Activated CD4-positive, alpha-beta T cell treated with anti-CD3 and anti-CD28 coated beads, Interleukin-2, Interleukin-4, amounts not matched to agents 100 ng/mL and 50 ng/mL, durations not matched to agents 16 hours and 8 hours (primary cell): Measurements from ENCODE around the gene PARD3.

ENCODE experiments used
- DNase-seq: peaks from one replicate; pipeline ENCODE4 v3.0.0-alpha.2; 2020; ENCODE audit warnings: low spot score

The PARD3 gene

GRCh38 chr10:34254596-34254995 is 560.5 kb downstream of the PARD3 start:
- peak; percentile 37 for DNase-seq

- DNase-seq, result no peak
These were observed 563.0 kb downstream of the PARD3 start for GRCh38 chr10:34252111-34252510.

- DNase-seq, result no peak
These were observed 563.9 kb downstream of the PARD3 start for GRCh38 chr10:34251177-34251576.

DNA sequence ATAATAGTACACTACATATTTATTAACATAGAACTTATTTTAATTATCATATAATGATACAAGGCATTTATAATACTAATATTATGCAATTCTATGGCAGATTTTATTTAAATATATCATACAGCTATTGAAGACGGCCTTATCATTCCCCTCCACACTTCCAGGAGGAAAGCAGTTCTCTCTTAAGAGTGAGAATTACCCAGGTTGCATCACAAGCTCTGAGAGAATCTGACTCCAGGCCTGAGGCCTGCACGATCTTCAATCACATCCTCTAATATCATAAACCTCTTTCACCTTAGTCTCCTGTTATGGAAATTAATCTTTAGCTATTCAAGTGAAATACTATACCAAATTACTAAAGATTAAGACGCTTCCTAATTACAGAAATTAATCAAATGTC is 564.4 kb downstream of the PARD3 start:
- DNase-seq, result no peak

GRCh38 chr10:34249634-34250033 is 565.5 kb downstream of the PARD3 start:
- DNase-seq, result no peak

- no peak for DNase-seq
These were observed 567.5 kb downstream of the PARD3 start for GRCh38 chr10:34247560-34247959.

GRCh38 chr10:34244756-34245484 is 570.2 kb downstream of the PARD3 start:
- no peak for DNase-seq

DNA sequence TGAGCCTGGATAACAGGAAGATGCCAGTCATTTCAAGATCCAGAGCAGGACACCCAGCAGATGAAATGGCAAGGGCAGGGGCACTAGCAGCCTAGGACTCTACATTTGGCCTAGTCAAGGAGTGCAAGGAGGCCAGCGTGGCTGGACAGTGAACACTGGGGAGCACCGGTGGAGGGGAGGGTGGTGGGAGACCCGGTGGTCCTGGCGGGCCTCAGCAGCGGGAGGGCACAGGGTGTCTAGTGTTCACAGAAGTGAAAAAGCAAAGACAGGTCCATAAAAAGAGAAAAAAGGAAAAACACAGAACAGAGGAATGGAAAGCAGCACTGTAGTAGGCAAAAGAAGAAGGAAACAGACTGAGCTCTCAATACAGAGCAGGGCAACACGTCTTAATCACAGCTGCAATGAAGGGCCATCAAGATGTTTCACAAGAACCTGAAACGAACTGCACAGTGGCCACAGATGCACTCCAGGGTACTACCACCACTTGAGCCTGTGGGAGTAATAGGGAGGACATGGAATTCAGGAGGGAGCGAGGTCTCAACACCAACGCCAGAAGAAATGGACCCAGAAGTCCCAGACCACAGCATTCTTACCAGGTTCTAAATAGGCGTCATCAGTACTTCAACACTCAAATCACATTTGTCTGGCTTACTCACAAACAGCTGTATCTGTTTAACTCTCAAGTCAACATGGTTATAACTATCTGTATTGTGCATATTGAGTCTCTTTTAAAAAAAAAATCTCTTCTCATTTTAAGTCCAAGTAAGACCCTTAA is 573.7 kb downstream of the PARD3 start:
- no peak for DNase-seq

- no peak for DNase-seq
These were observed 575.1 kb downstream of the PARD3 start for GRCh38 chr10:34240039-34240438.

GRCh38 chr10:34237898-34238455 is 577.1 kb downstream of the PARD3 start:
- no peak for DNase-seq

DNA sequence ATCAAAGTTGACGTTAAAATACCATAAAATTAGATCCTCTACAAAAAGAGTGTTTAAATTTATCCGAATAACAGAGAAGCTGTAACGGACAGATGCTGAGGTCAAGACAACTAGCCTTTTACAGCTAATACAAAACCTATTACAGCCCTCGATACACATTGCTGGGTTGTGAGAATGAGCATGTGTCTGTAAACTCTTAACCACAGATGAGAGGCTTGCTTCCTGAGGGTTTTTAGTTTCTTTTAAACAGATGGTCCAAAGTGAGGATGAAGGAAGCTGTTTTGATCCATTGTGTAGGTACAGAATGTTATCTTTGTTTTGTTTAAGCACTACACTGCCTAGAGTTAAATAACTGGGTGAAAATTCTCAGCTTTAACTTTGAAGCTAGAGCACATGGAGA is 578.2 kb downstream of the PARD3 start:
- no peak for DNase-seq

GRCh38 chr10:34235164-34235832 is 579.8 kb downstream of the PARD3 start:
- DNase-seq, result no peak

DNA sequence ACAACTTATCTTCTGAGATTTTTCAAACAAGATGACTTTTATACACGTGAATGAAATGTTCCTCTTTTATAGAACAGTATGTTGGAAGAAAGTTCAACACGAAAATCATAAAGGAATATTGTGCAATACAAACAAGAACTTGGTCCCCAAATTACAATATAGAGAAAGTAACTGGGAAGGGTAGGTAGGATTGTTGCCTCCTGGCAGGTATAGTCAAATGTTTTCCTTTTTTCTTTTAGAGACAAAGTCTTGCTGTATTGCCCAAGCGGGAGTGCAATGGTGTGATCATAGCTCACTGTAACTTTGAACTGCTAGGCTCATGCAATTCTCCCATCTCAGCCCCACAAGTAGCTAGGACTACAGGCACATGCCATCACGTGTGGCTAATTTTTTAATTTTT is 582.6 kb downstream of the PARD3 start:
- DNase-seq, result no peak

DNA sequence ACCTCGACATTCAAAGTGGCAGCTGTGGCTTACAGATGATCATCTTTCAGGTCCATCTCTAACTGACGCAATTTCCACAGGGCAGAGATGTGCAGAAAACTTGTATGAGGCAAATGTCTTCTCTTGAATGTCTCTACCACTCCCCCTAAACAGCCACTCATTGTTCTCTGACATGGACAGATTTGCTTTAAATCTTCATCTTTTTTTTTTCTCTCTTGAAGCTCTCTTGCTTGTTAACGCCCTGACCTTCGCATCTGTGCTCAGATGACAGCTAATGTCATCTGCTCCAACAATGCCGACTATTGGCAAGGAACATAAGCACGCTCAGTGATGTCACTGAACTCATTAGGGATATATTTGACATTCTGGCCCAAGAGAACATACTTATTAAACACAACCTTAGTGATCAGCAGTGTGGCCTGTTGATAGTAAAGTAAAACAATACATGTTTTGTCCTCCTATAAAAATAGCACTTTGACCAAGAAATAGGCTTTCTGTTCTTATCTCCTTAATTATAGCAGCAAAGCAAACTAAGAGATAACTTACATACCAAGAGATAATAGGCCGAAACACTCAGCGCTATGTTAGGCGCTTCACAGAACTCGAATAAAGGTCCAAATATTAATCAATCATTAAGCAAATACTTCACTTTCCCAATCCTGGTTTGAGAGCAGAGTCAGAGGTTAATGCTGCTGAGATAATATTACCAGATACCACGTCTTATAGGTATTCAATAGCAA is 583.5 kb downstream of the PARD3 start:
- no peak for DNase-seq

- no peak for DNase-seq
These were observed 585.2 kb downstream of the PARD3 start for GRCh38 chr10:34229917-34230316.

DNA sequence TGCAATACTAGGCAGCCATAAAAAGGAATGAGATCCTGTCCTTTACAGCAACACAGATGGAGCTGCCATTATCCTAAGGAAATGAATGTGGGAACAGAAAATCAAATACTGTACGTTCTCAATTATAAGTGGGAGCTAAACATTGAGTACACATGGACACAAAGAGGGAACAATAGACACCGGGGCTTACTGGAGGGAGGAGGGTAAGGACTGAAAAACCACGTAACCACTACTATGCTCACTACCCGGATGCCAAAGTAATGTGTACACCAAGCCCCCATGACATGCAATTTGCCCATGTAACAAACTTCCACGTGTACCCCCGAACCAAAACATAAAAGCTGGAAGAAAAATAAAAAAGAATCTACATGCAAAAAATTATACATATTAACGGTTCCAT is 587.0 kb downstream of the PARD3 start:
- no peak for DNase-seq

- no peak for DNase-seq
These were observed 590.5 kb downstream of the PARD3 start for GRCh38 chr10:34224639-34225038.

DNA sequence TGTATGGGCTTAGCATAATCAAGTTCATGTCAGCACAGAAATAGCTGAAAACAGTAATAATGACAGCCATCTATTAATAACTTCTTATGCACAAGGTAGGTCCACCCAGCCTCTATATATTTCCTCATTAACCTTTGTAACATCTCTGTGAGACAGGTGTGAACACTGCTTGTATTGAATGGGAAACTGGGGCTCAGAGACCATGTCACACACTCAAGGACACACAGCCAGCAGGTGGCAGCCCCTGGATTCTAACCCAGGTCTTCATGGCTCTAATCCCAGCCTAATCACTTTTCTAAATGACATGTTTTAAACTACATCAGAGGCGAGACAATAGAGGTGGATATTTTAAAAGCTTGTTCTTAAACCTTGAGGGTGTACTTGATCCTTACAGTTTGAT is 591.4 kb downstream of the PARD3 start:
- no peak for DNase-seq

GRCh38 chr10:34222359-34222758 is 592.7 kb downstream of the PARD3 start:
- no peak for DNase-seq

DNA sequence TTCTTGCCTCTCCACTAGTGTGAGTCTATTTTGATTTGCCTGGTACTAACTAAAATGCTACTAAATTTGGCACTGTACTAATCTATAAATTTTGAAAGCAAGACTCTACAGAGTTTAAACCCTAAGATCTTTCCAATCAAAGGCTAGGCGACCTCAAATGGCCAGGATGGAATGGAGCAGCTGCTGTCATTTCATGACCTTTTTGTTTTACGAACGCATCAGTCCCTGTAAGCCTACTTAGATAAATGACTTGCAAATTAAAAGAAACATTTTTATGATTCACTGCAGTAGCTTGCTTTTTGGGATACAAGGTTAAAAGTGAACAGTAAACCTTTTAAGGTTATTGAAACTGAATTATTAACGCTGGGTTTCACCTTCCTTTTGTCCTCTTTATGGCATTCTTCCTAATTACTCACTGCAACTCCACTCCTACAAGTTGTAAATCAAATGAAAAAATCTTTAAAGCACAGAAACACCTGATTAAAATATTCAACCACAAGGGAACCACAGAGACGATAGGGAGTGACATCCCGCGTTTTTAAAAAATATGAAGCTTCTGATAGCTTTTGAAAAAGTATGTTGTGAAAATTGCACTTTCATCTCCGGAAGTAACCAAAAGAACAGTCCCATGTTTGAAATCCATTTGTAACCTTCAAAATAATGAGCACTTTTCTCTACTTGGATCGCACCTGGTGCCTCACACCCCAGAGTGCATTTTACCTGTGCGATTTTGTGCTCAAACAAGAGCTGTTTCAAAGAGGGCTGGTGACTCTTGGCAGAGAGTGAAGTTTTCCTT is 595.1 kb downstream of the PARD3 start:
- no peak for DNase-seq

DNA sequence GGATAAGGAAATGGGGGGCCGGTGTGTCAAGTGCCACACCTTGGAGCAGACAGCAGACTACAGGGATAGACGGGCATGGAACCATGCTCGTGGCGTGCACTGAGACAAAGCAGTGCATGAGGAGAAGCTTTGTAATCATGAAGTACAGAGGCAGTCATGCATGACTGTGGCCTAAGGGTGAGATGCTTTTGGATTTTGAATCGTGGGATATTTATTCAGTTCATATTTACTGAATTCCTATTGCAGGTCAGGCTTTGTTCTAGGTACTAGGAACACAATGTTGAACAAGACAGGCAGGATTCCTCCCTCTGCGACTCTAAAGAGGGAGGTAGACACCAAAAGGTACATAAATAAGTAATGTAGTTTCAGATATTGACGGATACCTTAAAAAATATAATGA is 597.6 kb downstream of the PARD3 start:
- DNase-seq, result no peak
